ENCODE results near the gene SPATA12. TPM values are rescaled to one million over a fixed set of nuclear protein-coding genes. Genes with fewer than 3 reads are reported as not detected.

SPATA12 gene
- total RNA-seq, 1 experiment from 2014 or later: 1.0 TPM

Other genes with a start within 250 kb of the SPATA12 start
- 0.81 and 2.6 TPM in 2 replicates for gene IL17RD, start 104.7 kb downstream of the SPATA12 start, total RNA-seq (2014; rRNA removed; shearing (Covaris generic); ENCODE audit: low replicate concordance)
- gene HESX1, start 139.3 kb downstream of the SPATA12 start, total RNA-seq (2014; rRNA removed; shearing (Covaris generic); ENCODE audit: low replicate concordance): 0.84 and 1.7 TPM in 2 replicates
- 24.4 and 29.3 TPM in 2 replicates for gene APPL1, start 167.1 kb downstream of the SPATA12 start, total RNA-seq (2014; rRNA removed; shearing (Covaris generic); ENCODE audit: low replicate concordance)
- gene ASB14, start 232.0 kb downstream of the SPATA12 start, total RNA-seq (2014; rRNA removed; shearing (Covaris generic); ENCODE audit: low replicate concordance): not detected in 2 replicates

Measured in Caki2 (cell line).